A549 (cell line): ENCODE measurements around the gene MED12L. TPM values are rescaled to one million over a fixed set of nuclear protein-coding genes. Genes with fewer than 3 reads are reported as not detected.

Experiments used
- ATAC-seq, 2 experiments: fragments of 200-7000 bp in 1 of 2; fragments of >200 bp in 1 of 2; cut with Nextera tagmentation in 1 of 2; cut with Tn5 transposase in 1 of 2; 3 replicates each; pipeline versions ENCODE4 v1.8.0 to v1.9.1; 2018 to 2020; ENCODE audit warnings: mild to moderate bottlenecking in 1 of 2, moderate library complexity in 1 of 2
- CTCF ChIA-PET: fragments of 300-600 bp; sonication (Branson Sonifier 250); formaldehyde crosslinking; extraction: SDS; loops from one replicate; lab custom pipeline; 2021; ENCODE audit warnings: antibody characterized with exemption, inconsistent platforms; lab: Yijun Ruan, JAX
- POLR2A ChIA-PET: fragments of 350-600 bp; formaldehyde crosslinking; extraction: SDS; loops from one replicate; lab custom pipeline; 2021; ENCODE audit warnings: antibody characterized with exemption, inconsistent platforms; lab: Yijun Ruan, JAX
- DNase-seq, 2 experiments: peaks; one replicate each; pipeline versions ENCODE4 v3.0.0 to v3.0.0-alpha.2; 2011 to 2016; ENCODE audit warnings: low read depth in 1 of 2, low spot score in 1 of 2
- FAIRE-seq: peaks from 2 replicates; lab custom pipeline; 2011; peaks lifted over from hg19 to GRCh38; lab: Jason Lieb, UNC
- H3K27ac ChIP-seq, 2 experiments: fragments of >200 bp; sonication (Bioruptor Twin); formaldehyde crosslinking; 3 replicates each; pipeline ENCODE4 v1.5.1; 2016 to 2017
- H3K4me1 ChIP-seq: fragments of >200 bp; sonication (Bioruptor Twin); formaldehyde crosslinking; 3 replicates; pipeline ENCODE4 v1.6.1; 2016
- H3K4me2 ChIP-seq: fragments of >200 bp; sonication (Bioruptor Twin); formaldehyde crosslinking; 3 replicates; pipeline ENCODE4 v1.6.1; 2016
- H3K4me3 ChIP-seq: fragments of >200 bp; sonication (Bioruptor Twin); formaldehyde crosslinking; 3 replicates; pipeline ENCODE4 v1.5.1; 2016
- H3K9me3 ChIP-seq: fragments of >200 bp; sonication (Bioruptor Twin); formaldehyde crosslinking; 3 replicates; pipeline ENCODE4 v1.6.1; 2016
- ATOH8 ChIP-seq: fragments of 250-450 bp; sonication (Bioruptor Pico); IDR thresholded peaks from 2 replicates; pipeline ENCODE4 v1.5.0; 2020; ENCODE audit warnings: low read depth, mild to moderate bottlenecking, moderate library complexity
- CBX2 ChIP-seq: fragments of 200-600 bp; sonication (generic); IDR thresholded peaks from 2 replicates; pipeline ENCODE4 v1.6.1; 2016; ENCODE audit warnings: low read depth, mild to moderate bottlenecking, borderline replicate concordance
- CBX8 ChIP-seq: fragments of 200-600 bp; sonication (generic); IDR thresholded peaks from 2 replicates; pipeline ENCODE4 v1.6.1; 2016
- CHD4 ChIP-seq: fragments of 200-600 bp; sonication (generic); IDR thresholded peaks from 2 replicates; pipeline ENCODE4 v1.6.1; 2016; ENCODE audit warnings: antibody characterized with exemption, mild to moderate bottlenecking, borderline replicate concordance
- EHF ChIP-seq: fragments of 250-450 bp; sonication (Bioruptor Pico); IDR thresholded peaks from 2 replicates; pipeline ENCODE4 v1.5.0; 2020; ENCODE audit warnings: mild to moderate bottlenecking
- FOXS1 ChIP-seq: fragments of 250-450 bp; sonication (Bioruptor Pico); IDR thresholded peaks from 2 replicates; pipeline ENCODE4 v1.5.0; 2020; ENCODE audit warnings: mild to moderate bottlenecking, moderate library complexity
- HDAC2 ChIP-seq: fragments of 200-600 bp; sonication (generic); IDR thresholded peaks from 2 replicates; pipeline ENCODE4 v1.6.1; 2016
- HES2 ChIP-seq: fragments of >200 bp; sonication (Bioruptor Twin); formaldehyde crosslinking; IDR thresholded peaks from 2 replicates; pipeline ENCODE4 v1.6.1; 2016
- HEYL ChIP-seq: fragments of 250-450 bp; sonication (Bioruptor Pico); IDR thresholded peaks from 2 replicates; pipeline ENCODE4 v1.8.0; 2021; ENCODE audit warnings: mild to moderate bottlenecking, moderate library complexity
- HMGXB4 ChIP-seq: fragments of 250-450 bp; sonication (Bioruptor Pico); IDR thresholded peaks from 2 replicates; pipeline ENCODE4 v1.5.0; 2021; ENCODE audit warnings: mild to moderate bottlenecking, moderate library complexity, borderline replicate concordance
- HOXA7 ChIP-seq: fragments of 250-450 bp; sonication (Bioruptor Pico); IDR thresholded peaks from 2 replicates; pipeline ENCODE4 v1.5.0; 2020; ENCODE audit warnings: mild to moderate bottlenecking, moderate library complexity
- HOXB5 ChIP-seq: fragments of 250-450 bp; sonication (Bioruptor Pico); IDR thresholded peaks from 2 replicates; pipeline ENCODE4 v1.5.0; 2020; ENCODE audit warnings: mild to moderate bottlenecking, moderate library complexity
- NFE2L2 ChIP-seq: fragments of 150-350 bp; conservative IDR thresholded peaks from 2 replicates; pipeline ENCODE4 v1.6.1; 2014; ENCODE audit warnings: low read length
- NR3C1 ChIP-seq: fragments of >200 bp; sonication (Bioruptor Twin); formaldehyde crosslinking; IDR thresholded peaks from 3 replicates; pipeline ENCODE4 v1.6.1; 2017
- PHF8 ChIP-seq: fragments of 200-600 bp; sonication (generic); IDR thresholded peaks from 2 replicates; pipeline ENCODE4 v1.6.1; 2016; ENCODE audit warnings: low read depth, mild to moderate bottlenecking, antibody characterized with exemption, moderate library complexity, borderline replicate concordance
- POLR2AphosphoS2 ChIP-seq: conservative IDR thresholded peaks from 2 replicates; pipeline ENCODE4 v1.6.1; 2012; ENCODE audit warnings: low read length, improper control_type of control experiment, inconsistent platforms
- RAD21 ChIP-seq, 2 experiments: fragments of >200 bp in 1 of 2; sonication (Bioruptor Twin) in 1 of 2; formaldehyde crosslinking in 1 of 2; IDR thresholded peaks in 1 of 2; conservative IDR thresholded peaks in 1 of 2; 2 replicates in 1 of 2; 3 replicates in 1 of 2; pipeline ENCODE4 v1.6.1; 2012 to 2018; ENCODE audit warnings: inconsistent platforms in 1 of 2
- RCOR1 ChIP-seq: fragments of 150-350 bp; IDR thresholded peaks from 2 replicates; pipeline ENCODE4 v1.6.1; 2014; ENCODE audit warnings: antibody characterized with exemption, low read length, low read depth
- REST ChIP-seq: fragments of 200-600 bp; sonication (generic); IDR thresholded peaks from 2 replicates; pipeline ENCODE4 v1.6.1; 2016; ENCODE audit warnings: antibody characterized with exemption, mild to moderate bottlenecking, moderate library complexity
- RFX5 ChIP-seq: fragments of 450-650 bp; IDR thresholded peaks from 2 replicates; pipeline ENCODE4 v1.7.1; 2014; ENCODE audit warnings: antibody characterized with exemption, mild to moderate bottlenecking, moderate library complexity
- SMC3 ChIP-seq: fragments of >200 bp; sonication (Bioruptor Twin); formaldehyde crosslinking; IDR thresholded peaks from 3 replicates; pipeline ENCODE4 v1.6.1; 2018; ENCODE audit warnings: inconsistent platforms
- SREBF2 ChIP-seq: fragments of 450-650 bp; IDR thresholded peaks from 2 replicates; pipeline ENCODE4 v1.6.1; 2014; ENCODE audit warnings: mild to moderate bottlenecking, moderate library complexity
- TFCP2L1 ChIP-seq: fragments of 250-450 bp; sonication (Bioruptor Pico); IDR thresholded peaks from 2 replicates; pipeline ENCODE4 v1.5.0; 2021; ENCODE audit warnings: mild to moderate bottlenecking
- ZC3H11A ChIP-seq: fragments of 450-650 bp; IDR thresholded peaks from 2 replicates; pipeline ENCODE4 v1.6.1; 2014; ENCODE audit warnings: antibody characterized with exemption, mild to moderate bottlenecking
- ZNF302 ChIP-seq: fragments of 250-450 bp; sonication (Bioruptor Pico); IDR thresholded peaks from 2 replicates; pipeline ENCODE4 v1.9.0; 2021; ENCODE audit warnings: inconsistent platforms, mild to moderate bottlenecking, moderate library complexity
- WGBS: methylation state at CpG from one replicate; pipeline ENCODE4 v1.1.6; 2017; ENCODE audit errors: missing lambda C conversion rate; 5-methylcytosine and 5-hydroxymethylcytosine counted together
- polyA plus RNA-seq, 4 experiments: library from polyadenylated mRNA; depleted of rRNA in 3 of 4; stranded (reverse); fragments of >200 nt; fragmentation: RNase III in 1 of 4; extraction: RNeasy Plus Mini Kit Qiagen cat#74134 plus additional on column Dnase treatment in 1 of 4; gene quantifications; 2 replicates in 3 of 4; 3 replicates in 1 of 4; pipeline ENCODE4 v1.2.3, GENCODE V29; 2011 to 2017

MED12L gene
- polyA plus RNA-seq, 2 of the 4 experiments (the other 2 are of a cell fraction) = 0.32 to 0.63 TPM

- Histone ChIP-seq H3K4me1 (no peaks in the 10 kb centered on the region), H3K9me3 (no peaks in the 10 kb centered on the region), H3K4me3 (no peak overlapping the region), H3K27ac (no peak overlapping the region), H3K4me2 (no peak overlapping the region)
- no peak for FAIRE-seq
- CTCF ChIA-PET = interaction anchor here (0.8 to 3.8 kb wide), 4 partner anchors 14 to 75 kb away, joined by 3 to 9 read pairs (median 4); partner anchors contain the start of gene P2RY14
- 0 out of 6 replicates have a peak, but pooled peaks of 1 of the 2 experiments have one; percentile 19 for ATAC-seq
- WGBS = 94% methylated on average over 1 of the region's 1 CpG
- POLR2A ChIA-PET = no interaction called here
- no peak for DNase-seq
- no peak for TF ChIP-seq TFCP2L1 (CRISPR knock-in tag)
- TF ChIP-seq SMC3 = no peak
- no peak for TF ChIP-seq HDAC2
- no peak for TF ChIP-seq RFX5
- no peak for TF ChIP-seq CHD4
- TF ChIP-seq NFE2L2 = no peak
- no peak for TF ChIP-seq RAD21 (conservative IDR thresholded peaks at IDR 0.05 in 1 of 2, IDR thresholded peaks at IDR 0.05 in 1 of 2)
- no peak for TF ChIP-seq HOXB5
- TF ChIP-seq, all 56 proteins: peak for 0
Measured at GRCh38 chr3:151264605-151265004, 179.1 kb downstream of the MED12L start.

- H3K27ac ChIP-seq = no peak overlapping the region
- ATAC-seq = no peak
- H3K9me3 ChIP-seq = no peaks in the 10 kb centered on the region
- CTCF ChIA-PET = interaction anchor here (1.0 to 3.8 kb wide), 3 partner anchors 11 to 31 kb away, joined by 3 to 9 read pairs (median 4); no protein-coding TSS in a partner anchor
- POLR2A ChIA-PET = no interaction called here
- no peak overlapping the region for H3K4me3 ChIP-seq
- no peak for FAIRE-seq
- no peak for DNase-seq
- TF ChIP-seq HOXA7 (CRISPR knock-in tag) (no peak), ZNF302 (CRISPR knock-in tag) (no peak), ATOH8 (CRISPR knock-in tag) (no peak), PHF8 (no peak), ZC3H11A (no peak), EHF (CRISPR knock-in tag) (no peak), HEYL (CRISPR knock-in tag) (no peak), SREBF2 (no peak), CBX8 (no peak), POLR2AphosphoS2 (no peak), HMGXB4 (CRISPR knock-in tag) (no peak), HES2 (no peak), CBX2 (no peak), NR3C1 (no peak), HDAC2 (no peak), FOXS1 (CRISPR knock-in tag) (no peak), REST (no peak), RCOR1 (no peak)
- no peaks in the 10 kb centered on the region for H3K4me1 ChIP-seq
- no peak overlapping the region for H3K4me2 ChIP-seq
- 75% methylated on average over 5 of the region's 5 CpGs for WGBS
Measured at GRCh38 chr3:151265166-151265565, 179.7 kb downstream of the MED12L start.
